Measurements from ENCODE around the gene SPOCD1.
A peak's percentile ranks its signal among the peaks of the same experiment; 100 is the strongest.

SPOCD1 gene

DNA sequence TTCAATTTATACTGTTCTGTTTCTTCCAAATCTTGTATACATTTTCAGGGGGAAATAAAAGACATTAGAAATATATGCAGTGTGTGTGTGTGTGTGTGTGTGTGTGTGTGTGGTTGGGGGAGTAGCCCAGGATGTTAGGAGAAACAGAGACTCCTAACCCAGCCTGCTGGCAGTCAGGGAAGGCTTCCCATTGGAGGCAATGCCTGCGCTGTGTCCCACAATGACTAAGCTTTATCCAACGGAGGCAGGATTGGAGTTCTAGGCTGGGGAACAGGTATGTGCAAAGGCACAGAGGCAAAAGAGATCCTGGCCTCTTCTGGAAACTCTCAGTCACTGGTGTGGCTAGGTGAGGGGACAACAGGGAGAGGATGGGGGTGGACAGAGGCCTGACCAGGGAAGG is 35.2 kb downstream of the SPOCD1 start:
- H3K27ac ChIP-seq: no peak overlapping the region
- H3K4me3 ChIP-seq: no peak overlapping the region

- H3K4me3 ChIP-seq: no peak overlapping the region
- no peak overlapping the region for H3K27ac ChIP-seq
These were observed 36.1 kb downstream of the SPOCD1 start for GRCh38 chr1:31779687-31780086.

DNA sequence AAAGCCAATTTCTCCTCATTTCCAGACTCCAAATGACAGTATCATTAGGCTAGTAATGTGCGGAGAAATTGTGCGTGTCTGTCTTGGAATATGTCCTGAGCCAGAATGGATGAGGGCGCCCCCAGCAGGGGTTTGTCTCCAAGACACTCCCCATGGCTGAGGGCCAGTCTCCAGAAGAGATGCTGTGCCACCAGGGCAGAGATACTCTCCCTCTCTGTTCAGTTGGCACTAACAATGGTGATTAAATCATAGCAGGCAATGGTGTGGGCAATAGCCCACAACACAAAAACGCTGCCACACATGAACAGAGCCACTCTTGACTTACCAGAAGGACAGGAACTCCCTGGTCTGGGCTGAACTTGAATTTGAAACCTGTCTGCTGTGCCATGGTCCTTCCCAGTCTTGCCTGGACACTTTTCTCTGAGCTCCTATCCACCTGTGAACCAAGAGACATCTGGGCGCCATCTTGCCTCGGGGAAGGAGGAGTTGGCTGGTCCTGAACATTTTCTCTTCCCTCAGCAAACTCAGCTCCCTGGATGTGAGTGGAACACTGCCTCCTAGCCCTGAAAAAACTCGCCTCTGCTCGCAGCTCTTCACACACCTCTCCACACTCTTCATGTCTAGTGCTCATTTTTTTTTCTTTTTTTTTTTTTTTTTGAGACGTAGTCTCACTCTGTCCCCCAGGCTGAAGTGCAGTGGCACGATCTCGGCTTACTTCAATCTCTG is 36.9 kb downstream of the SPOCD1 start:
- H3K4me3 ChIP-seq: no peak overlapping the region
- no peak overlapping the region for H3K27ac ChIP-seq

GRCh38 chr1:31776516-31776915 is 39.3 kb downstream of the SPOCD1 start:
- H3K27ac ChIP-seq: no peak overlapping the region

DNA sequence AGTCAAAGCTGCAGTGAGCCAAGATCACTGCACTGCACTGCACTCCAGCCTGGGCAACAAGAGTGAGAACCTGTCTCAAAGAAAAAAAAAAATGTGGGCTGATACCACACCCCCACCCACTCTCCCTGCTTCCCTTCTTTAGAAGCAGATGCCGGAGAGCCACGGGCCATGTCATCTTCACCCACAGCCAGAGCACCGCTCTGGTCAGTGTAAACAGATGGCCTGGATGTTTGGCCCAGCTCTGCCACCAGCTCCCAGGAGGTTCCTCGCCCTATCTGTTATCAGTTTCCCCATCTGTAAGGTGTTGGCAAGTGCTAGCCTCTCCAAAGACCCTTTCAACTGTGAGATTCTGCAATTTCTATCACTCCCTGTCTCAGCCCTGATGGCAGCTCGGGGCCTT is 39.8 kb downstream of the SPOCD1 start:
- Histone ChIP-seq H3K27ac (no peak overlapping the region), H3K4me3 (no peak overlapping the region)

More at GRCh38 chr1:31776516-31776915, 39.3 kb downstream of the SPOCD1 start:
- H3K4me3 ChIP-seq: no peak overlapping the region

GRCh38 chr1:31775210-31775999 is 40.4 kb downstream of the SPOCD1 start:
- H3K4me3 ChIP-seq: no peak overlapping the region
- no peak overlapping the region for H3K27ac ChIP-seq

- H3K4me3 ChIP-seq: no peak overlapping the region
- no peak overlapping the region for H3K27ac ChIP-seq
These were observed 41.3 kb downstream of the SPOCD1 start for GRCh38 chr1:31774495-31774894.

DNA sequence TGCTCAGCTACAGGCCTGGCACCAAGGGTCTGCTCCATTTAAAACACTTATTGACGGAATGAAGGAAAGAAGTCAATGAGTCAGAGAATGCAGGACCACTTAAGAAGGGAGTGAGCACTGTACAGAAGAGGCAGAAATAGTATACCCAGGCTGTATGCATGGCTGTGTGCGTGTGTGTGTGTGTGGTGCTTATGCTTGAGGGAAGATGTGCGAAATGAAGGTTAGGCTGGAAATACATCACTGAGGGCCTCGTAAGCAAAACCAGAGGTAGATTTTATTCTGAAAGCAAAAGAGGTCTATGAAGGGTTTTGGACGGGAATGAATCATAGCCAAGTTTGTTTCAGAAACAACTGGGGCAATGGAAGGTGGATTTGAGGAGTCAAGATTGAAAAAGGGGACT is 42.0 kb downstream of the SPOCD1 start:
- no peak overlapping the region for H3K27ac ChIP-seq
- H3K4me3 ChIP-seq: no peak overlapping the region

DNA sequence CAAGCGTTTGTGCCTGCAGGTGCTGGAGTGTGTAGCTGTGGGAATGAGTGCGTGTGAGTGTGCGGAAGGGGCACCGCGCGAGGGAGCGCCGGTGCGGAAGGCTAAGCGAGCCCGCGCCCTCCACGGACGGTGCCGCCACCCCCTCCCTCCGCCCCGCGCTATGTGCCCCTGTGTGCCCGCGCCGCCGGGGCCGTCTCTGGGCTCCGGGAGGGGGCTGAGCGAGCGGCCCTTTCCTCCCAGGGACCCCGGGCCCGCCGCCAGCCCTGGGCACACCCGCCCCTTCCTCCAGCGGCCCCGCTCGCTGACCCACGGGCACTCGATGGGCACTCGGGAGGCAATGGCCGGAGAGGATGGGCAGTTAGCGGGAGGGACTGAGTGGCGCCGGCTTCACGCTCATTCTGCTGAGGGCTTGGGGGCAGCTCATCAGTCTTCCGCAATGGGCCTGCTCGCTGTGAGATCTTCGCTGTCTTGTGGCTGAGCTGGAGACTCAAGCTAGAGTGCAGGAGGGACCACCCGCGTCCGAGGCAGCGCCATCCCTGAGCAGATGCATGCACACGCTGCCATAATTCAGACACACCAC is 43.1 kb downstream of the SPOCD1 start:
- Histone ChIP-seq H3K27ac (no peak overlapping the region), H3K4me3 (peak overlapping the region in 2 of 7 experiments; percentile 9 to 28)

DNA sequence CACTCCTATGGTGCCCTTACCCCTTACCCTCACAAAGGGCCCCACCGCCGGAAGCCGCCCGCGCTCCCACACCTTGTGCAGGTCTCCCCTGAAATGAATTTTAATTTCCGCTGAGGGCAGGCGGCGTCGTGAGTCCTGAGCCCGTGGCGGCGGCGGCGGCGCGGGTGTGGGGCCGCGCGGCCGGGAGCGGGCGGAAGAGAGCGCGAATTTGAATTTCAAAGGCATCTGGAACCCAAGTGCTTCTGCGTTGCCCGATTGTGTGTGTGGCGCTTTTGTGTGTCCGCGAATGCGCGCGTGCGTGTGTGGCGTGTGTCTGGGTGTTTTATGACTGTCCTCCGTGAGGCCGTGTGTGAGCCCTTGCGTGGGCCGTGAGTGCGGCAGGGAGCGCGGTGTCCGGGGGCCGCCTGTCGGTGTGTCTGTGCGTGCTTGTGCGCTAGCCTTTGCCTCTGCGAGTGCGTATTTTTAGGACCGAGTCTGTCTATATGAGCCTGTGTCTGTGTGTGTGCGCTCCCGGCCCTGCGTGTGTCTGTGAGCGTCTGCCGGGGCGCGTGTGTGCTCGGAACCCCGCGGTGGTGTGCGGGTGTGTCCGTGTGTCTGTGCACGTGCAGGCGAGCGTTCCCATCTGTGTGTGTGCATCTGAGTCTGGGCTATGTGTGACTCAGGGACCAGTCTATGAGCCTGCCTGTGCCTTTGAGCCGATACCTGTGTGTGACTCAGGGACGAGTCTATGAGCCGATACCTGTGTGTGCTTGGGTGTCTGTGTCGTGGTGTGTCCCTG is 43.7 kb downstream of the SPOCD1 start:
- H3K27ac ChIP-seq: no peak overlapping the region
- peak overlapping the region in 2 of 7 experiments; percentile 9 to 28 for H3K4me3 ChIP-seq

GRCh38 chr1:31769720-31770390 is 46.0 kb downstream of the SPOCD1 start:
- Histone ChIP-seq H3K4me3 (no peak overlapping the region), H3K27ac (no peak overlapping the region)

DNA sequence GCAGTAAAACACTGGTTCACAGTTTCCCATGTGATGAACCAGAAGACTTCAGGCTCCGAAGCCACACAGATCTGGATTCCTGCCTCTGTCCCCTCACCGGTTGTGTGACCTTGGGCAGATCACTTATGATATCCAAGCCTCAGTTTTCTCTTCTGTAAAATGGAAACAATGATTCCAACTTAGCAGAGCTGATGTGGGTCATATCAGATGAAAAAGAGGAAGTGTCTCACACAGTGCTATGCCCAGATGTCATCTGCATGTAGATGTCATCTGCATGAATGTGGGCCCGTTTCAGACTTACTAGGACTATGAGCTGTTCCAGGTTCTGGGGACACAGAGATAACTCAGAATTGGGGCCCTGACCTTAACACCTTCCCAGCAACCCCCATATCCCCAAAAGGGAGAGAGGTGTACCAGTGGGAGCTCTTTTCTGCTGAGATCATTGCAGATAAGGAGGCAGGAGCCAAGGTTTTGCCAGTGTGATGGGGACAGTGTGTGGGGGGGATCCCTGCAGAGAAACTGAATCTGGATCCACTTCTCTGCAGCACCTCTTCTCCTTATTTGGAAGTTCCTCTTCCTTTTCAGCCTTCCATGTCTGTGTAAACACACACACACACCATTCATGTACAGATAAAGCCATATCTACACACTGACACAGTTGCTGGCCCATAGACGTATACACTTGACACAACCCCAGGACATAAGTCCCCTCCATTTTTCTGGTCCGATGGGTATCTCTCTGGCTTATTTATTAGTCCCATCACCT is 46.7 kb downstream of the SPOCD1 start:
- no peak overlapping the region for H3K27ac ChIP-seq

DNA sequence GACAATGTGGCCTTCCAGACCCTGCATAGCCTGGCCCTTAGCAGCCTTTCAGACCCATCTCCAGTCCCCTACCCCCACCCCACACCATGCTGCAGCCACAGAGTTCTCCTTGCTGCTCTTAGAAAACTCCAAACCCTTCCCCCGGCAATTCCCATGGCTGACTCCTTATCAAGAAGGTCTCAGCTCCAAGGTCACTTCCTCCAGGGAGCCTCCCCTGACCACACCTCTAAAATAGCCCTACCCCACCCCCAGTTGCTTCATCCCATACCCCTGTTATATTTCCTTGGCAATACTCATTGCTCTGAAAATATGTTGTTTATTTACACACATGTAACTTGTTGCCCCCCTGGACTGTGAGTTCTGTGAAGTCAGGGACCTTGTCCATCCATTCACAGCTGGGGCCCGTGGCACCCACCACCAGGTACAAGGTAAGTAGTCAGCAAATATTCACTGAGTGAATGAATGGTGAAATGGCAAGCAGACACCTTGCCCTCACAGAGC is 47.4 kb downstream of the SPOCD1 start:
- Histone ChIP-seq H3K27ac (no peak overlapping the region), H3K4me3 (no peak overlapping the region)

More for the DNA sequence above, 46.7 kb downstream of the SPOCD1 start:
- H3K4me3 ChIP-seq: no peak overlapping the region

GRCh38 chr1:31767225-31767624 is 48.6 kb downstream of the SPOCD1 start:
- H3K4me3 ChIP-seq: no peak overlapping the region
- no peak overlapping the region for H3K27ac ChIP-seq

DNA sequence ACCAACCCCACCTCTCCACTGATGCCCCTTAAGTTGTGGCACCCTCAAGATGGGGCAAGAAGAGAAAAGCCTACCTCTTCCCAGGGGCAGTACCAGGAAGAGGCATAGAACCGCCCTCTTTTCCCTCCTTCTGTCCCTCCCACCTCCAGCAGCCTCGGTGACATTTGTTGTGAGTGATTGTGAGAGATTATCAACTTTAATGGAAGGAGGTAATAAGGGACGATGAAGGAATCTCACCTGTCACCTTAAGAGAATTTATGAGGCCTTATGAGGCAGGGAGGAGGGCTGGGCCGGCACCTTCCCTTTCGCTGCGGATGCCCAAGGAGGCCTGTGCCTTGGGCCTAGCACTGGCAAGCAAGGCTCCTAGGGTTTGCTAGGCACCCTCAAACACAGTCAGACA is 50.3 kb downstream of the SPOCD1 start:
- Histone ChIP-seq H3K27ac (no peak overlapping the region), H3K4me3 (no peak overlapping the region)

DNA sequence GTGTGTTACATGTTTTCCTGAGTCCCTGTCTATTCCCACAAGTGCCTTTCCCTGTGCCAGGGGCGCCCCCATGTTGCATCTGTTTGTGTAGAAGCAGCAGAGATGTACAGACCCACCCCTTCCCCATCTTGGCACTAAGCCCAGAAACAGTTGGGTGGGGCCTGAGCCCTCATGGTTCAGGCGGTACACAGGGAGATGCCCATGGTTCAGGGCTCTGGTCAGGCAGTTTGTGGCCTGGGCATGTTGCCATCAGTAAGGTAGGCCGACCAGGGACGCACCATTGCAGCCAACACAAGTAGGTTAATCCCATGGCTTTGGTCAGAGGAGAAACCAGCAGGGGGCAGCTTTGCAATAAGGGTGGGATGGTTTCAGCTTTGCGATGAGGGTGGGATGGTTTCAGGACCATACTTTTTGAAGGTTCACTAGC is 50.8 kb downstream of the SPOCD1 start:
- Histone ChIP-seq H3K27ac (no peak overlapping the region), H3K4me3 (no peak overlapping the region)

- peak within 1 kb of the TSS; percentile 30 to 50 (median 41) for H3K4me3 ChIP-seq
- H3K27ac ChIP-seq: peak within 1 kb of the TSS in 1 of 21 experiments; percentile 16
These were observed 51.3 kb downstream of the SPOCD1 start, which contains the start of gene ADGRB2 for GRCh38 chr1:31764312-31765040. TSS of gene ADGRB2 (minus strand) at chr1:31764340. CDS start at chr1:31757221, 7,119 bp downstream.

All from skin epidermis (tissue), 12 donors.